K562 treated with DMSO at 1 percent for 48 hours (cell line): ENCODE results near the gene ZNF292. TPM values are rescaled to one million over a fixed set of nuclear protein-coding genes. Genes with fewer than 3 reads are reported as not detected.

ENCODE experiments used
- total RNA-seq: library from RNA; unstranded; fragments of 300-600 nt; gene quantifications from 2 replicates; pipeline ENCODE4 v1.2.3, GENCODE V29; 2022; ENCODE audit warnings: low replicate concordance; ENCODE audit errors: extremely low read depth

The ZNF292 gene
- total RNA-seq = not detected in 2 replicates

GRCh38 chr6:87154993-87155841, at the start of gene ZNF292:
TSS of gene ZNF292 (plus strand) at chr6:87155565. CDS start at chr6:87155592, 27 bp downstream.

Other genes with a start within 250 kb of the ZNF292 start
- gene HTR1E, start 218.0 kb upstream of the ZNF292 start, total RNA-seq = not detected in 2 replicates
- not detected in 2 replicates for gene CGA, start 60.5 kb upstream of the ZNF292 start, total RNA-seq
- not detected in 2 replicates for gene SMIM8, start 167.0 kb downstream of the ZNF292 start, total RNA-seq
- not detected in 2 replicates for gene GJB7, start 173.7 kb downstream of the ZNF292 start, total RNA-seq
- gene C6orf163, start 189.2 kb downstream of the ZNF292 start, total RNA-seq = not detected in 2 replicates